Mesenchymal stem cell (in vitro differentiated cells and primary cell): ENCODE results near the gene MBP.

ENCODE experiments used
- DNase-seq: peaks from one replicate; pipeline ENCODE4 v3.0.0-alpha.2; 2013
- H2AFZ ChIP-seq: one replicate; pipeline ENCODE4 v1.6.1; 2013; ENCODE audit warnings: low read depth, mild to moderate bottlenecking, control low read depth, inconsistent platforms, low read length, moderate library complexity
- H2AK5ac ChIP-seq: 2 replicates; pipeline ENCODE4 v1.6.1; 2013; ENCODE audit warnings: low read length, moderate library complexity, mild to moderate bottlenecking, inconsistent platforms; ENCODE audit not compliant: severe bottlenecking
- H2BK120ac ChIP-seq: one replicate; pipeline ENCODE4 v1.6.1; 2013; ENCODE audit warnings: low read depth, mild to moderate bottlenecking, inconsistent platforms, low read length, moderate library complexity
- H2BK12ac ChIP-seq, 2 experiments: one replicate each; pipeline ENCODE4 v1.6.1; 2013; ENCODE audit warnings: inconsistent platforms in 2 of 2, low read length in 2 of 2, mild to moderate bottlenecking in 2 of 2, moderate library complexity in 2 of 2, control low read depth in 1 of 2
- H2BK15ac ChIP-seq: one replicate; pipeline ENCODE4 v1.6.1; 2013; ENCODE audit warnings: mild to moderate bottlenecking, low read depth, inconsistent platforms; ENCODE audit not compliant: poor library complexity, severe bottlenecking
- H2BK5ac ChIP-seq: 2 replicates; pipeline ENCODE4 v1.6.1; 2013; ENCODE audit warnings: low read depth, mild to moderate bottlenecking, low read length, control low read depth, inconsistent platforms; ENCODE audit not compliant: poor library complexity, severe bottlenecking
- H3K14ac ChIP-seq, 2 experiments: one replicate each; pipeline ENCODE4 v1.6.1; 2013; ENCODE audit warnings: inconsistent platforms in 2 of 2, low read length in 2 of 2, control low read depth in 1 of 2, mild to moderate bottlenecking in 1 of 2, moderate library complexity in 1 of 2
- H3K18ac ChIP-seq, 2 experiments: one replicate each; pipeline ENCODE4 v1.6.1; 2013; ENCODE audit warnings: inconsistent platforms in 2 of 2, low read length in 2 of 2, control low read depth in 1 of 2, low read depth in 1 of 2, mild to moderate bottlenecking in 1 of 2
- H3K23ac ChIP-seq, 2 experiments: one replicate each; pipeline ENCODE4 v1.6.1; 2013; ENCODE audit warnings: inconsistent platforms in 2 of 2, low read length in 2 of 2, mild to moderate bottlenecking in 2 of 2, moderate library complexity in 2 of 2, control low read depth in 1 of 2
- H3K27ac ChIP-seq: 2 replicates; pipeline ENCODE4 v1.5.1; 2013; ENCODE audit warnings: mild to moderate bottlenecking, moderate library complexity, low read length, control low read depth, inconsistent platforms; ENCODE audit not compliant: poor library complexity, severe bottlenecking
- H3K27me3 ChIP-seq, 2 experiments: 2 replicates each; pipeline versions ENCODE4 v1.6.1 to v1.7.0; 2013; ENCODE audit warnings: low read length in 2 of 2, mild to moderate bottlenecking in 2 of 2, moderate library complexity in 2 of 2, control low read depth in 1 of 2, inconsistent platforms in 1 of 2; ENCODE audit not compliant: control insufficient read depth in 1 of 2, insufficient read depth in 1 of 2
- H3K36me3 ChIP-seq, 2 experiments: 2 replicates each; pipeline versions ENCODE4 v1.6.1 to v1.7.0; 2013; ENCODE audit warnings: low read length in 2 of 2, control low read depth in 1 of 2, inconsistent platforms in 1 of 2, low read depth in 1 of 2, mild to moderate bottlenecking in 1 of 2; ENCODE audit not compliant: insufficient read depth in 2 of 2, control insufficient read depth in 1 of 2
- H3K4ac ChIP-seq, 2 experiments: one replicate each; pipeline ENCODE4 v1.6.1; 2013; ENCODE audit warnings: inconsistent platforms in 2 of 2, low read length in 2 of 2, mild to moderate bottlenecking in 2 of 2, moderate library complexity in 2 of 2, control low read depth in 1 of 2, low read depth in 1 of 2
- H3K4me1 ChIP-seq: 2 replicates; pipeline ENCODE4 v1.6.1; 2013; ENCODE audit warnings: low read depth, low read length, control low read depth; ENCODE audit not compliant: control insufficient read depth, insufficient read depth
- H3K4me2 ChIP-seq: 2 replicates; pipeline ENCODE4 v1.6.1; 2013; ENCODE audit warnings: low read length, mild to moderate bottlenecking, inconsistent platforms; ENCODE audit not compliant: poor library complexity, severe bottlenecking
- H3K4me3 ChIP-seq, 2 experiments: 2 replicates each; pipeline versions ENCODE4 v1.5.1 to v1.7.0; 2013; ENCODE audit warnings: low read length in 2 of 2, mild to moderate bottlenecking in 2 of 2, control low read depth in 1 of 2, low read depth in 1 of 2; ENCODE audit not compliant: insufficient read depth in 1 of 2
- H3K79me1 ChIP-seq: replicated peaks from 2 replicates; pipeline ENCODE4 v1.6.1; 2013; ENCODE audit warnings: mild to moderate bottlenecking, control low read depth, low read length, inconsistent platforms; ENCODE audit not compliant: poor library complexity, severe bottlenecking
- H3K9ac ChIP-seq: 2 replicates; pipeline ENCODE4 v1.7.0; 2013; ENCODE audit warnings: mild to moderate bottlenecking, low read length, moderate library complexity
- H3K9me3 ChIP-seq: 2 replicates; pipeline ENCODE4 v1.7.0; 2013; ENCODE audit warnings: mild to moderate bottlenecking, low read length; ENCODE audit not compliant: control insufficient read depth
- H4K8ac ChIP-seq: one replicate; pipeline ENCODE4 v1.6.1; 2013; ENCODE audit warnings: inconsistent platforms, mild to moderate bottlenecking, low read length, moderate library complexity
- H4K91ac ChIP-seq: one replicate; pipeline ENCODE4 v1.6.1; 2013; ENCODE audit warnings: mild to moderate bottlenecking, low read length, inconsistent platforms
- WGBS: methylation state at CpG from one replicate; pipeline ENCODE4 v1.1.7; 2013; ENCODE audit warnings: mixed read lengths; 5-methylcytosine and 5-hydroxymethylcytosine counted together

Gene MBP

DNA sequence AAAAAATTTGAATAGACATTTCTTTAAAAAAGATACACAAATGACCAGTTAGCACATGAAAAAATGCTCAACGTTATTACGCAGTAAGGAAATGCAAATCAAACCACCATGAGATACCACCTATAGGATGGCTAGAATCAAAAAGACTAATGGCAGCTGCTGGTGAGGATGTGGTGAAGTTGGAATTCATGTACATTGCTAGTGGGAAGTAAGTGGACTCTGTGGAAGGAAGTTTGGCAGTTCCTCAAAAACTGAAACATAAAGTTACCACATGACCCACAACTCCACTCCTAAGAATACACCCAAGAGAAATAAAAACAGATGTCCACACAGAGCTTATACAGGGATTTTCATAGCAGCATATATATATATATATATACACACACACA, 51.2 kb downstream of the MBP start:
- Histone ChIP-seq H2BK15ac (no peak overlapping the region), H4K8ac (no peak overlapping the region), H4K91ac (no peak overlapping the region), H3K27ac (no peak overlapping the region), H3K36me3 (peaks cover 0 to under 1% of the 10 kb centered on the region in 2 experiments), H3K4me1 (peaks cover 19% of the 10 kb centered on the region), H3K27me3 (no peaks in the 10 kb centered on the region), H2BK5ac (no peak overlapping the region), H3K14ac (no peak overlapping the region), H3K4me3 (no peak overlapping the region), H3K9me3 (no peaks in the 10 kb centered on the region), H2AFZ (no peak overlapping the region), H2BK120ac (no peak overlapping the region), H2BK12ac (no peak overlapping the region), H3K4ac (no peak overlapping the region), H3K79me1 (peaks cover 12% of the 10 kb centered on the region), H3K4me2 (no peak overlapping the region), H2AK5ac (no peak overlapping the region), H3K18ac (no peak overlapping the region), H3K23ac (no peak overlapping the region), H3K9ac (peak overlapping the region; percentile 1)
- WGBS: no CpG with 5 or more reads among the region's 2 CpGs
- DNase-seq: no peak

DNA sequence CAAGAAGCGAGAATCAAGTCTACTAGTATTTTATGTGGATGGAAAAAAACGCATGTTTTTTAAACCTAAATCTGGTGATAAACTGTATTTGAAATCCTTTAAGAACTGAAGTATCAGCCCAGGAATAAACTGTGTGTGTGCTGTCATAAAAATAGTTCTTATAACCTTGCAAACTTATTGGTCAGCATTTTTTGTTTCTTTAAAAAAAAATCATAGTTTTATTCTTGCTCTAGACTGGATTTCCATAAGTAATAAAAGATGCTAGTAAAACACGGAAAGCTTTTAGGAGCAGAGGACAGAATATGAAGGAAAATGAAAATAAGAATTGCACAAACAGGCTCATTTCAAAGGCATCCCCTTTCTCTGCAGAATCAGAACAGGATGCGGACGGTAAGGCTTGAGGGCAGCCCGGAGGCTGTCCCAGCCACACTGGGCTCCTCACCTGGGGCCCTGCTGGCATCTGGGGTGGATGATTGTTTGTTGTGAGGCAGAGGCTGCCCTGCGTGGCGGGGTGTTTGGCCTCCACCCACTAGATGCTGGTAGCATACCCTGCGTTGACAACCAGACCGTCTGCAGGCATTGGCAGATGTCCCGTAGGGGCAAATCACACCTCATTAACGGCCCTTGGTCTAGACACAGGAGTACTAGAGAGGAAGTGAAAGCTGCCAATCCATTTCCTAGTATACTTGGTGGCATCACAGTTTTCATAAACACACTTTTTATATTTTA, 52.5 kb downstream of the MBP start:
- H3K4ac ChIP-seq: peak overlapping the region in 1 of 2 experiments; percentile 44
- no peak overlapping the region for H3K27ac ChIP-seq
- H3K4me2 ChIP-seq: no peak overlapping the region
- peak overlapping the region; percentile 73 for H4K91ac ChIP-seq
- no peak overlapping the region for H3K4me3 ChIP-seq
- no peak overlapping the region for H2BK15ac ChIP-seq
- 92% methylated on average over 12 of the region's 12 CpGs for WGBS
- H2BK5ac ChIP-seq: no peak overlapping the region
- DNase-seq: no peak
- peak overlapping the region in 1 of 2 experiments; percentile 59 for H2BK12ac ChIP-seq
- peaks cover 14% of the 10 kb centered on the region for H3K79me1 ChIP-seq
- peaks cover 3 to 5% of the 10 kb centered on the region in 2 experiments for H3K36me3 ChIP-seq
- no peaks in the 10 kb centered on the region for H3K27me3 ChIP-seq
- H3K4me1 ChIP-seq: peaks cover 21% of the 10 kb centered on the region
- peak overlapping the region; percentile 53 for H4K8ac ChIP-seq
- no peak overlapping the region for H3K18ac ChIP-seq
- no peak overlapping the region for H2AK5ac ChIP-seq
- H3K14ac ChIP-seq: no peak overlapping the region
- no peaks in the 10 kb centered on the region for H3K9me3 ChIP-seq
- no peak overlapping the region for H2BK120ac ChIP-seq
- H3K9ac ChIP-seq: no peak overlapping the region
- no peak overlapping the region for H2AFZ ChIP-seq
- H3K23ac ChIP-seq: peak overlapping the region in 1 of 2 experiments; percentile 38

DNA sequence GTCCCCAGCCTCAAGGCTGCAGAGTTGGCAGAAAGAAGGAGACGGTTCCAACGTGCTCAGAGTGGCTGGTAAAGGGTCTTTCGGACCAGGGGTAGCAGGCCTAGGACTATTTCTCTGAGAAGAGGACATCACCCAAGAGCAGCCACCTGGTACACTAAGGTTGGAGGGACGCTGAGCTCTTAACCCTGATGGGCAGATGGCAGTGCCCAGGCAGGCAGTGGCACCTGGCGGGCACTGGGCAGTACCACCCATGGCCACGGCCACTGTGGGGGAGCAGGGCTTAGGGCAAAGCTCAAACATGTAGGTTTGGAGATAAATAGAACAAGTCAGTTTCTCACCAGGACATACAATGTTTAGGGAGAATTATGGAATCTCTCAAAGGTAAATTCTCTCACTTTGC, 53.5 kb downstream of the MBP start:
- no peaks in the 10 kb centered on the region for H3K9me3 ChIP-seq
- no peak overlapping the region for H3K23ac ChIP-seq
- no peak overlapping the region for H2BK5ac ChIP-seq
- no peak overlapping the region for H3K27ac ChIP-seq
- no peak overlapping the region for H3K4ac ChIP-seq
- H3K79me1 ChIP-seq: peaks cover 18% of the 10 kb centered on the region
- H3K4me2 ChIP-seq: no peak overlapping the region
- H3K9ac ChIP-seq: no peak overlapping the region
- 97% methylated on average over 6 of the region's 6 CpGs for WGBS
- no peak overlapping the region for H2BK15ac ChIP-seq
- peak overlapping the region; percentile 1 for H4K91ac ChIP-seq
- H3K36me3 ChIP-seq: peaks cover 5 to 7% of the 10 kb centered on the region in 2 experiments
- H3K18ac ChIP-seq: no peak overlapping the region
- H2BK120ac ChIP-seq: no peak overlapping the region
- H2AK5ac ChIP-seq: peak overlapping the region; percentile 40
- H3K27me3 ChIP-seq: no peaks in the 10 kb centered on the region
- no peak overlapping the region for H3K14ac ChIP-seq
- no peak overlapping the region for H3K4me3 ChIP-seq
- peak overlapping the region in 1 of 2 experiments; percentile 4 for H2BK12ac ChIP-seq
- H2AFZ ChIP-seq: no peak overlapping the region
- no peak for DNase-seq
- H3K4me1 ChIP-seq: peaks cover 19% of the 10 kb centered on the region
- no peak overlapping the region for H4K8ac ChIP-seq

DNA sequence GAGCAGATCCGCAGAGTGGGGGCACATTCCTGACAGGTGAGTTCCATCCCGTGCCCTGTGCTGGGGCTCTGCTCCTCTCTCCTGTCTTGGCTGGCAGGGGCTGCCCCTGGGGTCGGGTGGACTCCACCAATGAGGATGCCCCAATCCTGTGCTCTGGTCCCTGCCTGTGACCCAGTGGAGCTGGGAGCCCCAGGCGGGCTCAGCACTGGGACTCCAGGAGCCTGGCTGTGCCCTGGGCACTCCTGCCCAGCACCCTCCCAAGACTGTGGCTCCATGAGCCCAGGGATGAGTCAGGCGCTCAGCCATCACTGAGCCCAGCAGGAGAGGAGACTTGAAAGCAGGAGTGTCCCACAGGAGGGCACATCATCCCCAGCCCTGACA, 53.9 kb downstream of the MBP start:
- peak overlapping the region; percentile 15 for H2BK15ac ChIP-seq
- H3K14ac ChIP-seq: peak overlapping the region in 1 of 2 experiments; percentile 9
- no peak overlapping the region for H2AFZ ChIP-seq
- peak overlapping the region; percentile 1 for H4K91ac ChIP-seq
- no peak overlapping the region for H2BK120ac ChIP-seq
- H2BK5ac ChIP-seq: peak overlapping the region; percentile 25
- peak overlapping the region; percentile 40 for H2AK5ac ChIP-seq
- no peak overlapping the region for H3K23ac ChIP-seq
- H3K79me1 ChIP-seq: peaks cover 21% of the 10 kb centered on the region
- peak overlapping the region; percentile 13 to 25 for H3K18ac ChIP-seq
- no peak overlapping the region for H3K4me3 ChIP-seq
- DNase-seq: no peak
- H3K9ac ChIP-seq: peak overlapping the region; percentile 34
- peak overlapping the region; percentile 45 for H3K27ac ChIP-seq
- H3K4ac ChIP-seq: no peak overlapping the region
- peaks cover 19% of the 10 kb centered on the region for H3K4me1 ChIP-seq
- H3K27me3 ChIP-seq: no peaks in the 10 kb centered on the region
- WGBS: 93% methylated on average over 5 of the region's 5 CpGs
- H3K36me3 ChIP-seq: peaks cover 5 to 7% of the 10 kb centered on the region in 2 experiments
- peak overlapping the region; percentile 2 for H4K8ac ChIP-seq
- peak overlapping the region in 1 of 2 experiments; percentile 2 for H2BK12ac ChIP-seq
- no peaks in the 10 kb centered on the region for H3K9me3 ChIP-seq
- H3K4me2 ChIP-seq: no peak overlapping the region
